Astrocyte (in vitro differentiated cells and primary cell): ENCODE measurements around the gene ZNF185.

ENCODE experiments used
- CTCF ChIP-seq: IDR thresholded peaks from 2 replicates; pipeline ENCODE4 v1.5.1; 2011; ENCODE audit warnings: low read depth, mild to moderate bottlenecking, inconsistent platforms, low read length, moderate library complexity; ENCODE audit not compliant: insufficient read depth
- EZH2 ChIP-seq: IDR thresholded peaks from 2 replicates; pipeline ENCODE4 v1.6.1; 2012; ENCODE audit warnings: mild to moderate bottlenecking, low read length, inconsistent platforms; ENCODE audit not compliant: insufficient read depth

GRCh38 chrX:152941328-152942076 lies 43.6 kb downstream of the ZNF185 start:
- TF ChIP-seq CTCF (peak; percentile 38), EZH2 (no peak)
